IMR-90 (cell line): ENCODE measurements around the gene FOXP1. TPM values are rescaled to one million over a fixed set of nuclear protein-coding genes. Genes with fewer than 3 reads are reported as not detected.

Experiments used
- ATAC-seq: fragments of 200-7000 bp; cut with Tn5 transposase; 2 replicates; pipeline ENCODE4 v1.9.1; 2020; ENCODE audit warnings: low read depth, mild to moderate bottlenecking, moderate library complexity
- BruUV-seq: library from RNA; stranded (reverse); fragments of 400-500 nt; replicated peaks from 2 replicates; lab custom pipeline; 2021; lab: Mats Ljungman, UMichigan
- CTCF ChIA-PET: fragments of 300-600 bp; formaldehyde crosslinking; extraction: SDS; loops from one replicate; lab custom pipeline; 2021; ENCODE audit warnings: antibody characterized with exemption; lab: Yijun Ruan, JAX
- POLR2A ChIA-PET: fragments of 300-600 bp; sonication (Branson Sonifier 250); formaldehyde crosslinking; loops from one replicate; lab custom pipeline; 2022; ENCODE audit warnings: antibody characterized with exemption; ENCODE audit not compliant: unreplicated experiment; lab: Charles Lee
- DNase-seq: peaks from one replicate; pipeline ENCODE4 v3.0.0; 2013
- H2AFZ ChIP-seq: replicated peaks from 2 replicates; pipeline ENCODE3; 2013; ENCODE audit warnings: low read length, mild to moderate bottlenecking; ENCODE audit not compliant: poor library complexity
- H2AK5ac ChIP-seq: 2 replicates; pipeline ENCODE4 v1.6.1; 2013; ENCODE audit warnings: low read depth, low read length, inconsistent platforms
- H2AK9ac ChIP-seq: replicated peaks from 2 replicates; pipeline ENCODE3; 2013; ENCODE audit warnings: mild to moderate bottlenecking, low read depth, low read length, moderate library complexity; ENCODE audit not compliant: poor library complexity
- H2BK120ac ChIP-seq: 2 replicates; pipeline ENCODE4 v1.6.1; 2013; ENCODE audit warnings: low read depth, low read length, inconsistent platforms
- H2BK15ac ChIP-seq: 3 replicates; pipeline ENCODE4 v1.6.1; 2013; ENCODE audit warnings: low read depth, low read length, inconsistent platforms
- H2BK20ac ChIP-seq: 2 replicates; pipeline ENCODE4 v1.6.1; 2013; ENCODE audit warnings: low read depth, mild to moderate bottlenecking, inconsistent platforms, low read length, moderate library complexity
- H2BK5ac ChIP-seq: 2 replicates; pipeline ENCODE4 v1.6.1; 2013; ENCODE audit warnings: mild to moderate bottlenecking, low read depth, low read length, inconsistent platforms; ENCODE audit not compliant: poor library complexity, severe bottlenecking
- H3K14ac ChIP-seq: replicated peaks from 2 replicates; pipeline ENCODE4 v1.6.1; 2013; ENCODE audit warnings: low read depth, low read length, inconsistent platforms
- H3K18ac ChIP-seq: 2 replicates; pipeline ENCODE4 v1.6.1; 2013; ENCODE audit warnings: low read depth, low read length, control low read depth
- H3K23ac ChIP-seq: 2 replicates; pipeline ENCODE4 v1.6.1; 2013; ENCODE audit warnings: low read depth, low read length, inconsistent platforms
- H3K27ac ChIP-seq: 2 replicates; pipeline ENCODE4 v1.5.1; 2013; ENCODE audit warnings: mild to moderate bottlenecking, control low read depth, low read length; ENCODE audit not compliant: insufficient read depth
- H3K27me3 ChIP-seq: 2 replicates; pipeline ENCODE4 v1.6.1; 2013; ENCODE audit warnings: low read length; ENCODE audit not compliant: control insufficient read depth, insufficient read depth
- H3K36me3 ChIP-seq: 2 replicates; pipeline ENCODE4 v1.6.1; 2013; ENCODE audit warnings: low read length, mixed read lengths; ENCODE audit not compliant: control insufficient read depth, insufficient read depth
- H3K4ac ChIP-seq: 2 replicates; pipeline ENCODE4 v1.6.1; 2013; ENCODE audit warnings: low read depth, low read length, inconsistent platforms
- H3K4me1 ChIP-seq: 2 replicates; pipeline ENCODE4 v1.6.1; 2013; ENCODE audit warnings: low read length, mixed read lengths; ENCODE audit not compliant: control insufficient read depth, insufficient read depth
- H3K4me2 ChIP-seq: 2 replicates; pipeline ENCODE4 v1.6.1; 2013; ENCODE audit warnings: low read depth, mild to moderate bottlenecking, control low read depth, low read length, moderate library complexity
- H3K4me3 ChIP-seq: 2 replicates; pipeline ENCODE4 v1.5.1; 2013; ENCODE audit warnings: low read depth, mild to moderate bottlenecking, control low read depth, low read length, moderate library complexity; ENCODE audit not compliant: insufficient read depth
- H3K56ac ChIP-seq: 2 replicates; pipeline ENCODE4 v1.6.1; 2013; ENCODE audit warnings: low read length, inconsistent platforms; ENCODE audit not compliant: insufficient read depth; ENCODE audit errors: extremely low read depth
- H3K79me1 ChIP-seq, 2 experiments: 2 replicates each; pipeline ENCODE4 v1.6.1; 2013; ENCODE audit warnings: low read length in 2 of 2, inconsistent platforms in 1 of 2, low read depth in 1 of 2
- H3K9ac ChIP-seq: 2 replicates; pipeline ENCODE4 v1.6.1; 2013; ENCODE audit warnings: low read depth, low read length, control low read depth
- H3K9me1 ChIP-seq: 2 replicates; pipeline ENCODE4 v1.6.1; 2013; ENCODE audit warnings: low read length, inconsistent platforms; ENCODE audit not compliant: insufficient read depth
- H3K9me3 ChIP-seq: 2 replicates; pipeline ENCODE4 v1.6.1; 2013; ENCODE audit warnings: low read length; ENCODE audit not compliant: control insufficient read depth, insufficient read depth
- H4K20me1 ChIP-seq: 2 replicates; pipeline ENCODE4 v1.6.1; 2013; ENCODE audit warnings: low read length, inconsistent platforms; ENCODE audit not compliant: insufficient read depth
- H4K5ac ChIP-seq: 2 replicates; pipeline ENCODE4 v1.6.1; 2013; ENCODE audit warnings: mild to moderate bottlenecking, low read depth, low read length, control low read depth
- H4K8ac ChIP-seq, 2 experiments: 2 replicates each; pipeline ENCODE4 v1.6.1; 2013; ENCODE audit warnings: low read depth in 2 of 2, low read length in 2 of 2, control low read depth in 1 of 2, inconsistent platforms in 1 of 2
- H4K91ac ChIP-seq: 2 replicates; pipeline ENCODE4 v1.6.1; 2013; ENCODE audit warnings: low read depth, low read length, inconsistent platforms; ENCODE audit not compliant: insufficient read depth
- CEBPB ChIP-seq: IDR thresholded peaks from 2 replicates; pipeline ENCODE4 v1.6.1; 2012; ENCODE audit warnings: low read depth, low read length, improper control_type of control experiment
- CHD1 ChIP-seq: IDR thresholded peaks from 2 replicates; pipeline ENCODE4 v1.6.1; 2012; ENCODE audit warnings: low read depth, low read length, improper control_type of control experiment
- MAFK ChIP-seq: IDR thresholded peaks from 2 replicates; pipeline ENCODE4 v1.6.1; 2012; ENCODE audit warnings: low read depth, low read length, improper control_type of control experiment
- POLR2A ChIP-seq: IDR thresholded peaks from 2 replicates; pipeline ENCODE4 v1.6.1; 2012; ENCODE audit warnings: mild to moderate bottlenecking, low read depth, low read length
- RAD21 ChIP-seq: IDR thresholded peaks from 2 replicates; pipeline ENCODE4 v1.6.1; 2012; ENCODE audit warnings: low read length, improper control_type of control experiment
- RFX5 ChIP-seq: IDR thresholded peaks from 2 replicates; pipeline ENCODE4 v1.8.0; 2012; ENCODE audit warnings: low read depth, mild to moderate bottlenecking, low read length, moderate library complexity
- SMC3 ChIP-seq: fragments of 150-350 bp; IDR thresholded peaks from 2 replicates; pipeline ENCODE4 v1.6.1; 2016; ENCODE audit warnings: low read depth, mild to moderate bottlenecking, antibody characterized with exemption, low read length, moderate library complexity
- WGBS, 2 experiments: methylation state at CpG; one replicate each; pipeline versions ENCODE4 v1.1.5 to v1.1.7; 2013; ENCODE audit warnings: missing lambda C conversion rate in 2 of 2; ENCODE audit not compliant: insufficient read length in 1 of 2; ENCODE audit errors: extremely low coverage in 2 of 2; 5-methylcytosine and 5-hydroxymethylcytosine counted together
- dilution Hi-C: fragments of 300-500 bp; cut with HindIII; formaldehyde crosslinking; loops from one replicate; pipeline ENCODE4 v1.14.3; 2018; ENCODE audit warnings: low sequenced_read_pairs; ENCODE audit not compliant: unreplicated experiment
- in situ Hi-C: fragments of 300-500 bp; cut with MboI; formaldehyde crosslinking; loops from 3 replicates; pipeline ENCODE4 v1.14.3; 2019; ENCODE audit warnings: low sequenced_read_pairs, inconsistent platforms, mixed read lengths
- intact Hi-C: fragments of 100-400 bp; cut with micrococcal nuclease; formaldehyde crosslinking; loops from 2 replicates; pipeline ENCODE4 v1.10.0; 2022
- polyA plus RNA-seq, 3 experiments: library from polyadenylated mRNA; depleted of rRNA; stranded (reverse); fragments of >200 nt; gene quantifications; 2 replicates each; pipeline ENCODE4 v1.2.3, GENCODE V29; 2012; ENCODE audit warnings: low replicate concordance in 1 of 3
- total RNA-seq: library from RNA; depleted of rRNA; stranded (reverse); fragments of >200 nt; gene quantifications from 2 replicates; pipeline ENCODE4 v1.2.3, GENCODE V29; 2012
- TF ChIP-seq, protein P1 (sequence below): fragments of 150-350 bp; IDR thresholded peaks from 2 replicates; pipeline ENCODE4 v1.6.1; 2017; ENCODE audit warnings: mild to moderate bottlenecking, antibody characterized with exemption, low read length, low read depth

FOXP1 gene
- total and polyA plus RNA-seq, 2 of the 4 experiments (the other 2 are of a cell fraction): 37.0 to 132 TPM

DNA sequence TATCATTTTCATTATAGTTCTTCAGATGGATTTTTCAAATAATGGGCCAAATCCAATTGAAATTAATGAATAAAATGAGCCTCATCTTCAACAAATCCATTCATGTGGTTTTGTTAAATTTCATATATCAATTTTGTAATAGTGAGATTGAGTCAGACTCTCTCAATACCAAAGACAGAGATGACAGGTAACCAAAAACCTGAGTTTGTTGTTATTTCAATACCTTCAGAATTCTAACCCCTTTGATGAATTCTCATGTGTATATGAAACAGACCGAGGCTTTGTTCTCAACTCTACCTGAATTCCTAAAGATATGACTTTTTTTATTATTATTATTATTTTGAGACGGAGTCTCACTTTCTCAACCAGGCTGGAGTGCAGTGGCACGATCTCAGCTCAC lies 92.8 kb downstream of the FOXP1 start:
- Histone ChIP-seq H2AK5ac (no peak overlapping the region), H2BK20ac (no peak overlapping the region), H3K9ac (no peak overlapping the region), H3K9me3 (peaks cover 6% of the 10 kb centered on the region), H4K91ac (no peak overlapping the region), H3K4me2 (no peak overlapping the region), H2AK9ac (no peak overlapping the region), H4K20me1 (no peaks in the 10 kb centered on the region), H3K23ac (no peak overlapping the region), H3K4me1 (peaks cover 1% of the 10 kb centered on the region), H3K27ac (no peak overlapping the region), H3K4ac (no peak overlapping the region), H4K5ac (no peak overlapping the region), H3K4me3 (no peak overlapping the region), H2AFZ (no peak overlapping the region), H3K18ac (no peak overlapping the region), H3K36me3 (peaks cover 5% of the 10 kb centered on the region), H3K14ac (no peak overlapping the region), H4K8ac (no peak overlapping the region), H2BK15ac (no peak overlapping the region), H3K79me1 (peaks cover 19 to 28% of the 10 kb centered on the region in 2 experiments), H3K27me3 (no peaks in the 10 kb centered on the region), H2BK120ac (no peak overlapping the region), H2BK5ac (no peak overlapping the region), H3K9me1 (peaks cover 7% of the 10 kb centered on the region), H3K56ac (no peak overlapping the region)
- intact Hi-C loops (no loop called here), in situ Hi-C loops (no loop called here), dilution Hi-C loops (no loop called here)
- TF ChIP-seq RFX5 (no peak), RAD21 (no peak), MAFK (no peak), CEBPB (no peak), CHD1 (no peak), SMC3 (no peak), POLR2A (no peak)
- TF ChIP-seq, protein P1, sequence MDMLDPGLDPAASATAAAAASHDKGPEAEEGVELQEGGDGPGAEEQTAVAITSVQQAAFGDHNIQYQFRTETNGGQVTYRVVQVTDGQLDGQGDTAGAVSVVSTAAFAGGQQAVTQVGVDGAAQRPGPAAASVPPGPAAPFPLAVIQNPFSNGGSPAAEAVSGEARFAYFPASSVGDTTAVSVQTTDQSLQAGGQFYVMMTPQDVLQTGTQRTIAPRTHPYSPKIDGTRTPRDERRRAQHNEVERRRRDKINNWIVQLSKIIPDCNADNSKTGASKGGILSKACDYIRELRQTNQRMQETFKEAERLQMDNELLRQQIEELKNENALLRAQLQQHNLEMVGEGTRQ: no peak
- POLR2A ChIA-PET: interaction anchor here (0.6 kb wide), 1 partner anchor 193 kb away, joined by 10 read pairs; no protein-coding TSS in a partner anchor
- CTCF ChIA-PET: no interaction called here
- DNase-seq (no peak), ATAC-seq (no peak)
- no CpG with 5 or more reads among the region's 3 CpGs for WGBS, 2 experiments
- no TSS peak for BruUV-seq
